T47D (cell line): ENCODE data around the gene PFN4.

Experiments used
- DNase-seq, 2 experiments: peaks; one replicate each; pipeline versions ENCODE4 v3.0.0 to v3.0.0-alpha.2; 2011 to 2012; ENCODE audit warnings: low read depth in 1 of 2, low spot score in 1 of 2
- JUND ChIP-seq: IDR thresholded peaks from 2 replicates; pipeline ENCODE4 v1.6.1; 2012; ENCODE audit warnings: low read depth
- in situ Hi-C: cut with HindIII; loops from 2 replicates; pipeline ENCODE4 v1.10.0; 2016; ENCODE audit warnings: low sequenced_read_pairs, low pct_unique_long_range_greater_than_20kb

The PFN4 gene

GRCh38 chr2:24083567-24084385 lies 39.4 kb downstream of the PFN4 start:
- DNase-seq = peak; percentile 35 to 87
- no peak for TF ChIP-seq JUND
- in situ Hi-C loops = no loop called here

GRCh38 chr2:24082787-24083566 lies 40.2 kb downstream of the PFN4 start:
- no peak for DNase-seq
- TF ChIP-seq JUND = no peak
- in situ Hi-C loops = no loop called here

GRCh38 chr2:24080701-24081100 lies 42.4 kb downstream of the PFN4 start:
- in situ Hi-C loops = no loop called here
- no peak for TF ChIP-seq JUND
- DNase-seq = no peak

- DNase-seq = no peak
- in situ Hi-C loops = no loop called here
- no peak for TF ChIP-seq JUND
Observed at GRCh38 chr2:24077879-24078278, 45.3 kb downstream of the PFN4 start.

GRCh38 chr2:24077535-24077877 lies 45.6 kb downstream of the PFN4 start:
- no peak for DNase-seq
- no peak for TF ChIP-seq JUND
- in situ Hi-C loops = no loop called here

- TF ChIP-seq JUND = peak; percentile 61; the same call in 1 of the 2 replicates
- in situ Hi-C loops = no loop called here
- peak; percentile 36 to 46 for DNase-seq
Observed at GRCh38 chr2:24076849-24077534, 46.1 kb downstream of the PFN4 start.

GRCh38 chr2:24075915-24076848 lies 47.0 kb downstream of the PFN4 start, which contains the start of gene SF3B6:
Gene SF3B6 (minus strand): TSS chr2:24076326. CDS start chr2:24076229, 97 bp downstream.
- in situ Hi-C loops = no loop called here

GRCh38 chr2:24075259-24075658 lies 47.9 kb downstream of the PFN4 start:
- no peak for TF ChIP-seq JUND
- in situ Hi-C loops = no loop called here
- no peak for DNase-seq

More at GRCh38 chr2:24075915-24076848, 47.0 kb downstream of the PFN4 start, which contains the start of gene SF3B6:
- TF ChIP-seq JUND = no peak
- DNase-seq = peak; percentile 52 to 98

- in situ Hi-C loops = no loop called here
- DNase-seq = no peak
- no peak for TF ChIP-seq JUND
Observed at GRCh38 chr2:24073816-24074215, 49.3 kb downstream of the PFN4 start.

- no peak for TF ChIP-seq JUND
- no peak for DNase-seq
- in situ Hi-C loops = no loop called here
Observed at GRCh38 chr2:24072259-24072658, 50.9 kb downstream of the PFN4 start.

- no peak for DNase-seq
- TF ChIP-seq JUND = no peak
- in situ Hi-C loops = no loop called here
Observed at GRCh38 chr2:24065341-24065740, 57.8 kb downstream of the PFN4 start.
